Stimulated activated CD4-positive, alpha-beta T cell treated with anti-CD3 and anti-CD28 coated beads, Interleukin-4, amount 100 ng/mL, for 24 hours (primary cell): ENCODE measurements around the gene TBRG4.

Experiments
- DNase-seq: peaks from one replicate; pipeline ENCODE4 v3.0.0-alpha.2; 2020

TBRG4 gene

GRCh38 chr7:45088146-45088701 lies 23.3 kb downstream of the TBRG4 start:
- DNase-seq: no peak

- DNase-seq: no peak
Measured at GRCh38 chr7:45087301-45088145, 24.0 kb downstream of the TBRG4 start.

- DNase-seq: no peak
Measured at GRCh38 chr7:45086331-45087065, 25.0 kb downstream of the TBRG4 start.

GRCh38 chr7:45085619-45086200 lies 25.8 kb downstream of the TBRG4 start:
- DNase-seq: no peak

GRCh38 chr7:45084901-45085618 lies 26.4 kb downstream of the TBRG4 start:
- DNase-seq: no peak

- DNase-seq: no peak
Measured at GRCh38 chr7:45084336-45084735, 27.2 kb downstream of the TBRG4 start.

GRCh38 chr7:45082831-45083331 lies 28.6 kb downstream of the TBRG4 start:
- DNase-seq: no peak

GRCh38 chr7:45082031-45082830 lies 29.3 kb downstream of the TBRG4 start:
- no peak for DNase-seq

- no peak for DNase-seq
Measured at GRCh38 chr7:45081670-45081974, 29.9 kb downstream of the TBRG4 start.

- no peak for DNase-seq
Measured at GRCh38 chr7:45080958-45081669, 30.4 kb downstream of the TBRG4 start.

GRCh38 chr7:45080265-45080957 lies 31.1 kb downstream of the TBRG4 start:
- no peak for DNase-seq

GRCh38 chr7:45078125-45078681 lies 33.3 kb downstream of the TBRG4 start:
- DNase-seq: no peak

- no peak for DNase-seq
Measured at GRCh38 chr7:45077579-45077978, 33.9 kb downstream of the TBRG4 start.

GRCh38 chr7:45076946-45077345 lies 34.6 kb downstream of the TBRG4 start:
- no peak for DNase-seq

- no peak for DNase-seq
Measured at GRCh38 chr7:45075871-45076796, 35.4 kb downstream of the TBRG4 start.

GRCh38 chr7:45075355-45075644 lies 36.2 kb downstream of the TBRG4 start:
- no peak for DNase-seq

- DNase-seq: no peak
Measured at GRCh38 chr7:45074528-45075354, 36.8 kb downstream of the TBRG4 start.

- DNase-seq: no peak
Measured at GRCh38 chr7:45073786-45074527, 37.5 kb downstream of the TBRG4 start.
